Measurements from ENCODE around the gene PATZ1. TPM values are rescaled to one million over a fixed set of nuclear protein-coding genes. Genes with fewer than 3 reads are reported as not detected.

Gene PATZ1
- total and polyA plus RNA-seq, 2 donors (not counting 1 experiment from before 2014, with no cell fraction given): 6.1 to 15.9 TPM

GRCh38 chr22:31363885-31364465, 17.8 kb upstream of the PATZ1 start:
- TF ChIP-seq EZH2 (IDR thresholded peaks at IDR 0.05; ENCODE audit: low read length, missing control alignments) (no peak), CTCF (conservative IDR thresholded peaks at IDR 0.05 in 1 of 2, IDR thresholded peaks at IDR 0.05 in 1 of 2; ENCODE audit: low read depth in 1 of 2, low read length in 2 of 2) (no peak)
- H4K20me1 ChIP-seq (ENCODE audit: control insufficient read depth, extremely low read depth, insufficient read depth, low read length): no peaks in the 10 kb centered on the region
- H3K9ac ChIP-seq (ENCODE audit: insufficient read depth, low read length): no peak overlapping the region
- H3K36me3 ChIP-seq (ENCODE audit: control insufficient read depth, insufficient read depth, low read length): no peaks in the 10 kb centered on the region
- H3K79me2 ChIP-seq (ENCODE audit: control insufficient read depth, insufficient read depth, low read length): no peaks in the 10 kb centered on the region
- no peak overlapping the region for H3K4me3 ChIP-seq (replicated peaks in 1 of 4; ENCODE audit: control extremely low read depth in 1 of 4, insufficient read depth in 1 of 4, low read depth in 3 of 4, low read length in 4 of 4)
- no peaks in the 10 kb centered on the region for H3K9me3 ChIP-seq (ENCODE audit: control insufficient read depth, insufficient read depth, low read depth, low read length)
- DNase-seq (ENCODE audit: low read depth in 2 of 2): no peak
- no peak overlapping the region for H3K4me2 ChIP-seq (ENCODE audit: extremely low read depth, insufficient read depth, low read length)
- no peak overlapping the region for H2AFZ ChIP-seq (ENCODE audit: low read length)
- H3K27me3 ChIP-seq (ENCODE audit: control insufficient read depth, insufficient read depth, low read length): no peaks in the 10 kb centered on the region
- no peaks in the 10 kb centered on the region for H3K4me1 ChIP-seq (ENCODE audit: control insufficient read depth, extremely low read depth, insufficient read depth, low read length)
- no peak overlapping the region for H3K27ac ChIP-seq (ENCODE audit: insufficient read depth, low read length)

DNA sequence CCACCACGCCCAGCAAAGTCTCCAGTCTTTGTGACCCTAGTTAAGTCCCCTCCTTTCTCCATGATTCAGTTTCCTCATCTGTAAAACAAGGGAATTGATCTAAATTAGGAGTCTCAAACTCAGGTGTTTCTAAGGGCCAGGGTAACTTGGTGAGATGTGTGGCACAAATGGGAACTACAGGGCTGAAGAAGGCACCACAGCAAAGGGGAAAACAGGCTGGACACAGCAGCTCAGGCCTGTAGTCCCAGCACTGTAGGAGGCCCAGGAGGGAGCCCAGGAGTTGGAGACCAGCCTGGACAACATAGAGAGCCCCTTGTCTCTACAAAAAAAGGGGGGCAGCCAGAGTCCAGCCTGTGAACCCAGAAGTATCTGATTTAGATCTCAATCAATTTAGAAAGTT, 15.6 kb upstream of the PATZ1 start:
- no peaks in the 10 kb centered on the region for H3K4me1 ChIP-seq (ENCODE audit: control insufficient read depth, extremely low read depth, insufficient read depth, low read length)
- no peak for TF ChIP-seq CTCF (conservative IDR thresholded peaks at IDR 0.05 in 1 of 2, IDR thresholded peaks at IDR 0.05 in 1 of 2; ENCODE audit: low read depth in 1 of 2, low read length in 2 of 2)
- TF ChIP-seq EZH2 (IDR thresholded peaks at IDR 0.05; ENCODE audit: low read length, missing control alignments): no peak
- H3K27ac ChIP-seq (ENCODE audit: insufficient read depth, low read length): no peak overlapping the region
- H3K79me2 ChIP-seq (ENCODE audit: control insufficient read depth, insufficient read depth, low read length): no peaks in the 10 kb centered on the region
- no peak overlapping the region for H3K4me2 ChIP-seq (ENCODE audit: extremely low read depth, insufficient read depth, low read length)
- no peaks in the 10 kb centered on the region for H4K20me1 ChIP-seq (ENCODE audit: control insufficient read depth, extremely low read depth, insufficient read depth, low read length)
- no peak overlapping the region for H3K9ac ChIP-seq (ENCODE audit: insufficient read depth, low read length)
- H3K36me3 ChIP-seq (ENCODE audit: control insufficient read depth, insufficient read depth, low read length): no peaks in the 10 kb centered on the region
- no peak overlapping the region for H2AFZ ChIP-seq (ENCODE audit: low read length)
- DNase-seq (ENCODE audit: low read depth in 2 of 2): no peak
- H3K27me3 ChIP-seq (ENCODE audit: control insufficient read depth, insufficient read depth, low read length): no peaks in the 10 kb centered on the region
- H3K9me3 ChIP-seq (ENCODE audit: control insufficient read depth, insufficient read depth, low read depth, low read length): no peaks in the 10 kb centered on the region
- no peak overlapping the region for H3K4me3 ChIP-seq (replicated peaks in 1 of 4; ENCODE audit: control extremely low read depth in 1 of 4, insufficient read depth in 1 of 4, low read depth in 3 of 4, low read length in 4 of 4)

DNA sequence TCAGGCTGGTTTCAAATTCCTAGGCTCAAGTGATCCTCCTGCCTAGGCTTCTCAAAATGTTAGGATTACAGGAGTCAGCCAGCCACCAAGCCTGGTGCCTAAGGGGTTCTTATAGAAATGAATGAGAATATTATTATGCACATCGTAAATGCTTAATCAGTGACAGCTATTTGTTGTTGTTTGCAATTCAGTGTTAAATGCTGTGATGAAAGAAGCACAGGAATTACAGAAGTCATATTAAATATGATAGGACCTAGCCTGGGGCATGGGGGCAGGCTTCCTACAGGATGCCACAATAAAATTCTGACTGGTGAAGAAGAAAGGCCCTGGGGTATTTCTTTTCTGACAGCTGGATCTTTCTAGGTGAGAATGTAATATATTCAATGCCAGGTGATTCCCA, 13.9 kb upstream of the PATZ1 start:
- Histone ChIP-seq H2AFZ (ENCODE audit: low read length) (no peak overlapping the region), H3K27ac (ENCODE audit: insufficient read depth, low read length) (no peak overlapping the region), H3K9ac (ENCODE audit: insufficient read depth, low read length) (no peak overlapping the region), H3K4me1 (ENCODE audit: control insufficient read depth, extremely low read depth, insufficient read depth, low read length) (no peaks in the 10 kb centered on the region), H3K36me3 (ENCODE audit: control insufficient read depth, insufficient read depth, low read length) (no peaks in the 10 kb centered on the region), H4K20me1 (ENCODE audit: control insufficient read depth, extremely low read depth, insufficient read depth, low read length) (no peaks in the 10 kb centered on the region), H3K27me3 (ENCODE audit: control insufficient read depth, insufficient read depth, low read length) (no peaks in the 10 kb centered on the region), H3K79me2 (ENCODE audit: control insufficient read depth, insufficient read depth, low read length) (no peaks in the 10 kb centered on the region), H3K4me3 (replicated peaks in 1 of 4; ENCODE audit: control extremely low read depth in 1 of 4, insufficient read depth in 1 of 4, low read depth in 3 of 4, low read length in 4 of 4) (no peak overlapping the region), H3K9me3 (ENCODE audit: control insufficient read depth, insufficient read depth, low read depth, low read length) (no peaks in the 10 kb centered on the region), H3K4me2 (ENCODE audit: extremely low read depth, insufficient read depth, low read length) (no peak overlapping the region)
- DNase-seq (ENCODE audit: low read depth in 2 of 2): no peak
- TF ChIP-seq CTCF (conservative IDR thresholded peaks at IDR 0.05 in 1 of 2, IDR thresholded peaks at IDR 0.05 in 1 of 2; ENCODE audit: low read depth in 1 of 2, low read length in 2 of 2) (no peak), EZH2 (IDR thresholded peaks at IDR 0.05; ENCODE audit: low read length, missing control alignments) (no peak)
